ENCODE data around the gene SLIT3.

Gene SLIT3

GRCh38 chr5:168701641-168702040 is 599.3 kb downstream of the SLIT3 start:
- H3K9ac ChIP-seq (ENCODE audit: insufficient read length), result no peak overlapping the region

GRCh38 chr5:168699002-168699401 is 601.9 kb downstream of the SLIT3 start:
- TF ChIP-seq EZH2 (IDR thresholded peaks at IDR 0.05) (no peak), POLR2AphosphoS5 (IDR thresholded peaks at IDR 0.05; ENCODE audit: borderline replicate concordance, low read depth, low read length) (no peak), FOXP2 (optimal IDR thresholded peaks at IDR 0.05; ENCODE audit: control extremely low read depth, extremely low read length, insufficient read depth) (no peak)
- H3K9ac ChIP-seq (ENCODE audit: insufficient read length), result no peak overlapping the region
- no peak overlapping the region for H3K27ac ChIP-seq
- no peak for DNase-seq (ENCODE audit: low read depth, low spot score)
- no peaks in the 10 kb centered on the region for H3K36me3 ChIP-seq (ENCODE audit: insufficient read depth, low read length)
- no peaks in the 10 kb centered on the region for H3K9me3 ChIP-seq (ENCODE audit: low read depth, low read length)
- no peak overlapping the region for H3K4me3 ChIP-seq

More at GRCh38 chr5:168701641-168702040, 599.3 kb downstream of the SLIT3 start:
- H3K9me3 ChIP-seq (ENCODE audit: low read depth, low read length), result no peaks in the 10 kb centered on the region
- TF ChIP-seq FOXP2 (optimal IDR thresholded peaks at IDR 0.05; ENCODE audit: control extremely low read depth, extremely low read length, insufficient read depth) (no peak), POLR2AphosphoS5 (IDR thresholded peaks at IDR 0.05; ENCODE audit: borderline replicate concordance, low read depth, low read length) (no peak), EZH2 (IDR thresholded peaks at IDR 0.05) (no peak)
- no peak overlapping the region for H3K27ac ChIP-seq
- H3K36me3 ChIP-seq (ENCODE audit: insufficient read depth, low read length), result no peaks in the 10 kb centered on the region
- H3K4me3 ChIP-seq, result no peak overlapping the region
- DNase-seq (ENCODE audit: low read depth, low spot score), result no peak

DNA sequence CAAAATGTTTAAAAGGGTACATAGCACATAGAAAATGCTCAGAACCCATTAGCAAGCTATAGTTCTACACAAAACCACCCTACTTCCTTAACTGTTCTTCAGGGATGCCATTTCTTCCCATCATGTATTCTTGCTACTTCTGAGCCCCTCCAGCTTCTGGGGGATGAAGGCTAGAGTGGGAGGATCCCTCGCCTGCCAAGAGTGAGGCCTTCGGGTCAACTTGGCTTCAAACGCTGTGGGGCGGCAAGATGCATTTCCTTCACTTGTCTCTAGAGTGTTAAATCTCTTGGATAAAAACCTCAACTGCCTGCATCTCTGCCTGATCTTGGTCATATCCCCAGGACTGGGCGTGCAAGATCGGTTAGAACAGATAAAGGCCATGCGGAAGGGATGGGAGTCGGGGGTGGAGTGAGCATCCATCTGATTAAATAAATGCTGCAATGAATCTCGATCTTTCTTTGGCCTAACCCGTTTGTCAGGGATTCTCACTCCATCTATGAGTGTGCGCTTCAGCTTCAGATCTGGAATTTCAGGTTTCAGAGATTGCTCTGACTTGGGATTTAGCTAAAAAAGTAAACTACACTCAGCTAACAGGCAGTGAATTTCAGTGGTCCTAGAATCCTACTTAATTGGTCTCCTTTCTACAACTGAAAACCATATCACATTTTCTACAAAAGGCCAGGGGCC is 603.8 kb downstream of the SLIT3 start:
- H3K27ac ChIP-seq, result no peak overlapping the region
- TF ChIP-seq POLR2AphosphoS5 (IDR thresholded peaks at IDR 0.05; ENCODE audit: borderline replicate concordance, low read depth, low read length) (no peak), FOXP2 (optimal IDR thresholded peaks at IDR 0.05; ENCODE audit: control extremely low read depth, extremely low read length, insufficient read depth) (no peak), EZH2 (IDR thresholded peaks at IDR 0.05) (no peak)
- H3K9ac ChIP-seq (ENCODE audit: insufficient read length), result no peak overlapping the region

DNA sequence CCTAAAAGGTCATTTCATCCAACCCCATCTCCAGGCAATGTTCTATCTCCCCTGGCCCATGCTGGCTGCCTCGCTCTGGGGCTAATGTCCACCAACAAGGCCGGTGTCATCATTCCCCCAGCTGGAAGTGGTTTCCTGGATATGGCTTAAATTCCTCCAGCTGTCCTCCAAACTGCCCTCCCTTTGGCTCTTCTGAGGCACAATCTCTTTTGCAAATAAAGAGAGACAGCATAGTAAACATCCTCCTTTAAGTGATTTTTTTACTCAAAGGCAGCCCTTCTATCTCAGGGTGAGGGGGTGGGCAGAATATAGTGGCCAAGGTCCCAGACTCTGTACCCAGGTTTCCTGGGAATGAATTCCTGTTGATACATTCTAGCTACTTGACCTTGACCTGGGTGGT is 604.3 kb downstream of the SLIT3 start:
- no peak for DNase-seq (ENCODE audit: low read depth, low spot score)
- H3K4me3 ChIP-seq, result no peak overlapping the region
- H3K9ac ChIP-seq (ENCODE audit: insufficient read length), result no peak overlapping the region
- H3K27ac ChIP-seq, result no peak overlapping the region
- no peak for TF ChIP-seq FOXP2 (optimal IDR thresholded peaks at IDR 0.05; ENCODE audit: control extremely low read depth, extremely low read length, insufficient read depth)
- TF ChIP-seq POLR2AphosphoS5 (IDR thresholded peaks at IDR 0.05; ENCODE audit: borderline replicate concordance, low read depth, low read length), result no peak
- TF ChIP-seq EZH2 (IDR thresholded peaks at IDR 0.05), result no peak
- H3K36me3 ChIP-seq (ENCODE audit: insufficient read depth, low read length), result no peaks in the 10 kb centered on the region
- no peaks in the 10 kb centered on the region for H3K9me3 ChIP-seq (ENCODE audit: low read depth, low read length)

More for the DNA sequence above, 603.8 kb downstream of the SLIT3 start:
- Histone ChIP-seq H3K9me3 (ENCODE audit: low read depth, low read length) (no peaks in the 10 kb centered on the region), H3K4me3 (no peak overlapping the region), H3K36me3 (ENCODE audit: insufficient read depth, low read length) (no peaks in the 10 kb centered on the region)
- DNase-seq (ENCODE audit: low read depth, low spot score), result no peak

GRCh38 chr5:168695301-168695835 is 605.6 kb downstream of the SLIT3 start:
- H3K9ac ChIP-seq (ENCODE audit: insufficient read length), result no peak overlapping the region
- H3K9me3 ChIP-seq (ENCODE audit: low read depth, low read length), result no peaks in the 10 kb centered on the region
- no peak overlapping the region for H3K27ac ChIP-seq
- TF ChIP-seq FOXP2 (optimal IDR thresholded peaks at IDR 0.05; ENCODE audit: control extremely low read depth, extremely low read length, insufficient read depth) (no peak), EZH2 (IDR thresholded peaks at IDR 0.05) (no peak), POLR2AphosphoS5 (IDR thresholded peaks at IDR 0.05; ENCODE audit: borderline replicate concordance, low read depth, low read length) (no peak)
- H3K4me3 ChIP-seq, result no peak overlapping the region
- H3K36me3 ChIP-seq (ENCODE audit: insufficient read depth, low read length), result no peaks in the 10 kb centered on the region
- DNase-seq (ENCODE audit: low read depth, low spot score), result no peak

DNA sequence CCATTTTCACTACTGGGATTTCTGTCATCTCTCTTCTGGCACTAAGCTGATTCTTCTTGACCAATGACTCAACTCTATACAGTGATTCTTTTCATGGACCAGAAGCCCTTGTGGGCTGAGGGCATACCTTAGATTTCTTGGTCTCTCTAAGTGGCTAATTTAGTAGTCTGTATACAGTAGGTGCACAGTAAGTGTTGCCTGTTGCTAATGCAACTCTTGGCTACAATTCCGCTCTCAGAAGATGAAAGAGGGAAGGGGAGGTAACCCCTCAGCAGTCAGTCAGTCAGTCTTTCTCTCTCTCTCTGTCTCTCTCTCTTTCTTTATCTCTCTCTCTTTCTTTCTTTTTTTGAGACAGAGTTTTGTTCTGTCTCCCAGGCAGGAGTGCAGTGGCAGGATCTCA is 606.6 kb downstream of the SLIT3 start:
- Histone ChIP-seq H3K9me3 (ENCODE audit: low read depth, low read length) (no peaks in the 10 kb centered on the region), H3K27ac (no peak overlapping the region), H3K4me3 (no peak overlapping the region), H3K36me3 (ENCODE audit: insufficient read depth, low read length) (no peaks in the 10 kb centered on the region), H3K9ac (ENCODE audit: insufficient read length) (no peak overlapping the region)
- no peak for DNase-seq (ENCODE audit: low read depth, low spot score)
- TF ChIP-seq FOXP2 (optimal IDR thresholded peaks at IDR 0.05; ENCODE audit: control extremely low read depth, extremely low read length, insufficient read depth) (no peak), EZH2 (IDR thresholded peaks at IDR 0.05) (no peak), POLR2AphosphoS5 (IDR thresholded peaks at IDR 0.05; ENCODE audit: borderline replicate concordance, low read depth, low read length) (no peak)

GRCh38 chr5:168693883-168694282 is 607.1 kb downstream of the SLIT3 start:
- no peak for DNase-seq (ENCODE audit: low read depth, low spot score)
- Histone ChIP-seq H3K9ac (ENCODE audit: insufficient read length) (no peak overlapping the region), H3K9me3 (ENCODE audit: low read depth, low read length) (no peaks in the 10 kb centered on the region), H3K4me3 (no peak overlapping the region), H3K27ac (no peak overlapping the region), H3K36me3 (ENCODE audit: insufficient read depth, low read length) (no peaks in the 10 kb centered on the region)
- TF ChIP-seq POLR2AphosphoS5 (IDR thresholded peaks at IDR 0.05; ENCODE audit: borderline replicate concordance, low read depth, low read length) (no peak), EZH2 (IDR thresholded peaks at IDR 0.05) (no peak), FOXP2 (optimal IDR thresholded peaks at IDR 0.05; ENCODE audit: control extremely low read depth, extremely low read length, insufficient read depth) (no peak)

DNA sequence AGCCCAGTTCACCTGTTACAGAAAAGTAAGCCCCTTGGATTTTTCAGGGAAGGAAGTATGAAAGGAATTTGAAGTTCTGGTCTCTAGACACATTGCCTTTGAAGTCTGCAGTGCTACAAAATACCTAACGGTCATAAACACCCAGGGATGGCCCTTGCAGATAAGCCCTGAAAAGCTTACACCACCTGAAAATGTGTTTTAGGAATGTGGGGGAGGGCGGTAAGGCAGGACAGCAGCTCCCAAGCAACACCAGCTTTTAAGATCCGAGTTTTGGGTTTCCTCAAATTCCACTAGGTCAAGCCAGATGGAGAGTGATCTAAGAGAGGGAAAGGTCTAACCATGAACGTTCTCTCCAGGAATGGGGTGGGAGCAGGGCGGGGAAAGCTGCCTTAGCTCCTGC is 607.6 kb downstream of the SLIT3 start:
- H3K36me3 ChIP-seq (ENCODE audit: insufficient read depth, low read length), result no peaks in the 10 kb centered on the region
- DNase-seq (ENCODE audit: low read depth, low spot score), result no peak
- TF ChIP-seq EZH2 (IDR thresholded peaks at IDR 0.05) (no peak), FOXP2 (optimal IDR thresholded peaks at IDR 0.05; ENCODE audit: control extremely low read depth, extremely low read length, insufficient read depth) (no peak), POLR2AphosphoS5 (IDR thresholded peaks at IDR 0.05; ENCODE audit: borderline replicate concordance, low read depth, low read length) (no peak)
- no peak overlapping the region for H3K4me3 ChIP-seq
- H3K9ac ChIP-seq (ENCODE audit: insufficient read length), result no peak overlapping the region
- H3K27ac ChIP-seq, result no peak overlapping the region
- H3K9me3 ChIP-seq (ENCODE audit: low read depth, low read length), result no peaks in the 10 kb centered on the region

Measured in SK-N-MC (cell line).